D721Med (cell line): ENCODE measurements around the gene HPCA.

Source experiments
- DNase-seq: peaks from one replicate; pipeline ENCODE4 v3.0.0; 2011; ENCODE audit warnings: low spot score; ENCODE audit not compliant: insufficient read length
- FAIRE-seq: peaks from 2 replicates; lab custom pipeline; 2011; peaks lifted over from hg19 to GRCh38; lab: Jason Lieb, UNC
- TF ChIP-seq, protein P1 (sequence below): IDR thresholded peaks from 2 replicates; pipeline ENCODE4 v1.5.1; 2012; ENCODE audit warnings: mild to moderate bottlenecking, control low read depth; ENCODE audit not compliant: insufficient read depth; ENCODE audit errors: missing control alignments

The HPCA gene

DNA sequence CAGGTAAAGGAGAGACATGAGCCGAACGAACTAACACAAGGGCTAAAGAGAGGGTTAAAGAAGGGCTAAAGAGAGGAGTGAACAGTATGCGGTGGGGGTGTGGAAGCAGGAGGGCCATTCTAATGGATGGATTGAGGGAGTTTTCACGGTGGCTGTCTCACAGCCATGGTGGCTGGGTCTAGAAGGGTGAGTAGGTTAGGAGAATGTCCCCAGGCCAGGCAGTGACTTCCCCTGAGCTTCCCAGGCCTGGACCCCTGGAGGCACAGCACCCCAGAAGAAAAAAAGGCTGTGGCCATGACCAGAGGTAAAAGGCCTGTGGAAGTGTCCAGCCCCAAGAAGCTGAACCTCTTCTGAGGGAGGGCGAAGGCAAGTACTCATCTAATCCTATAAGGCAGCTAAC lies 19.1 kb upstream of the HPCA start:
- TF ChIP-seq, protein P1, sequence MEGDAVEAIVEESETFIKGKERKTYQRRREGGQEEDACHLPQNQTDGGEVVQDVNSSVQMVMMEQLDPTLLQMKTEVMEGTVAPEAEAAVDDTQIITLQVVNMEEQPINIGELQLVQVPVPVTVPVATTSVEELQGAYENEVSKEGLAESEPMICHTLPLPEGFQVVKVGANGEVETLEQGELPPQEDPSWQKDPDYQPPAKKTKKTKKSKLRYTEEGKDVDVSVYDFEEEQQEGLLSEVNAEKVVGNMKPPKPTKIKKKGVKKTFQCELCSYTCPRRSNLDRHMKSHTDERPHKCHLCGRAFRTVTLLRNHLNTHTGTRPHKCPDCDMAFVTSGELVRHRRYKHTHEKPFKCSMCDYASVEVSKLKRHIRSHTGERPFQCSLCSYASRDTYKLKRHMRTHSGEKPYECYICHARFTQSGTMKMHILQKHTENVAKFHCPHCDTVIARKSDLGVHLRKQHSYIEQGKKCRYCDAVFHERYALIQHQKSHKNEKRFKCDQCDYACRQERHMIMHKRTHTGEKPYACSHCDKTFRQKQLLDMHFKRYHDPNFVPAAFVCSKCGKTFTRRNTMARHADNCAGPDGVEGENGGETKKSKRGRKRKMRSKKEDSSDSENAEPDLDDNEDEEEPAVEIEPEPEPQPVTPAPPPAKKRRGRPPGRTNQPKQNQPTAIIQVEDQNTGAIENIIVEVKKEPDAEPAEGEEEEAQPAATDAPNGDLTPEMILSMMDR: no peak
- DNase-seq (no peak), FAIRE-seq (no peak)

DNA sequence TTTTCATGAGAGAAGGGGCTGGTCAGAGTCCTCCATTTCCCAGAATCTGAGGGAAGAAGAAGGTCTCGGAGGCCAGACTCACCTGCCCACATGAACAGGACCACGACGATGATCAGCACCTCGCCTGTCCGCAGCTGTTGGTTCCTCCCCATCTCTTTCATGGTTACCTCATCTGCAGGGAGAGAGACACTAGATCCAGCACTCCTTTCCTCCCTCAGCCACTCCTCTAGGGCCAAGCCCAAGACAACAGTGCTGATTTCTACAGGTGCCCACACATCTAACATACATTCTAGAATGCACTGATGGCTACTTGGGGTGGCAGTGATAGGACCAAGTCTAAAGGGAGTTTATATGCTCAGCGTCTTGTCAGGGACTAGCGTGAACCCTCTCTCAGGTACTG lies 18.6 kb upstream of the HPCA start:
- DNase-seq: no peak
- TF ChIP-seq, protein P1: no peak
- no peak for FAIRE-seq

DNA sequence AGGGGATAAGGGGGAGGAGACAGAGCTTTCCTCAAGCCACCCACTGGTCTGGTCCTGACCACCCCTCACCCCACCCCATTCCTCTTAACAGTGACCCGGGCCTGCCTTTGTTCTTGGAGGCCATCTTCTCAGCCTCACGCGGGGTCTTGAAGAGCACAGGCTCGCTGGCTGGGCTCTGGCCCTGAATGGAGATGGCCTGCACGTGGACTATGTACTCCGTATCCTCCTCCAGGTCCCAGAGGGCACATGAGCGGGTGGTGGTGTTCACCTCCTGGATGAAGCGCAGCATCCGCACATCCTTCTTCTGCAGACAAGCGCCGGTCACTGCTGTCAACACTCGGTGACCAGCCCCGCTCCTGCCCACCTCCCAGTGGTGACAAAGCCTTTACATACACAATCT lies 18.2 kb upstream of the HPCA start:
- no peak for FAIRE-seq

DNA sequence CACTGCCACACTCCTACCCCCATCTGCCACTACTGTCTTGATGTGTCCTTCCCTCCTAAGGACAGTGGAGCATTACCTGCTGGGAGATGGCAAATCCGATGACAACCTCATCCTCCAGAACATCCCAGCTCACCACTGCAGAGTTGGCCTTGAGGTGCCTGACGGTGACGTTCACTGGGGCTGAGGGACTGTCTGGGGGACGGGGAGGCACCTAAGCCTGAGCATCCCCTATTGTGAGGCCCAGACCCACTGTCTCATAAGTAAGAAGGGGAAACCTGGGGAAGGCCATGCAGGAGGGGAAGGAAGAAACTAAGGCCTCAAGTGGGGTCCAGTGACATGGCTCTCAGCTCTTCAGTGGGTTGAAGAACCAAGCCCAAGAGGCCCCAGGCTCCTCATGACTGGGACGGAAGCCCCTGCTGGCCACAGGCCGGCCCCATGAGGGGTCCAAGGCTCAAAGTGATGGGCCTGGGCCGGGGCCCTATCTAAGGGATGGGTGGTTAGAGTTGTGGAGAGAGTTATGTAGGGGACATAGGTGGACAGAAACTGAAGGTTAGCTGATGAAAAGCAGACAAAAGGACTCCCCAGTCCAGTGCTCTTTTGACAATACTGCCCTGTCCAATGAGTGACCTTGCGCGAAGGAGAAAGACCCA lies 17.4 kb upstream of the HPCA start:
- FAIRE-seq (no peak), DNase-seq (no peak)
- TF ChIP-seq, protein P1: no peak

More for the DNA sequence above, 18.2 kb upstream of the HPCA start:
- TF ChIP-seq, protein P1: no peak
- DNase-seq: no peak

DNA sequence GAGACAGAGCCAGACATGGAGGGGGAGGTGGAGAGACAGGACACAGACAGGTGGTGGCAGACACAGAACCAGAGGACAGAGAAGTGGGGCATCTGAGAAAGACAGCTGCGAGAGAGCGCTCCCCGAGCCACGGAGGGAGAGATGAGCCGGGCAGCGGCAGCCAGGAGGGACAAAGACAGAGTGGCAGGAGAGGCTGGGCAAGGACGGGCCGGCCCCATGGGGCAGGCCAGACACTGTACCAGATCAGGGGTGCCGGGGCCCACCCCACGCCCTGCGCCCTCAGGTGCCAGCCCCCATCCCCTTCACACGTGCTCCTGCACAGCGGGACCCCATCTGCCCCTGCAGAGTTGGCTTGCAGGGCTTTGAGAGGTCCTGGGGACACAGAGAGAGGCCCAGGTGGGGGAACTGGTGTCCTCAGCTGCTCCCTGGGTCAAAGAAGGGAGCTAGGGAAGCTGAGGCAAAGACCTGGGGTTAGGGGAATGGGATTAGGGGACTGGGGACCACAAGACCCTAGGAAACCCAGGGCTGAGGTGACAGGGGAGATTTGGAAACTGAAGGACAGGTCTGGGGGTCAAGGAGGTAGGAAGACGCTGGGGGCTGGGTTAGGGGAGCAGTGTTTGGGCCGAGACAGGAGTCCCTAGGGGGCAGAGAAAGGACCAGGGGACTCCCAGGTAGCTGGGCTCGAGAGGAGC lies 16.2 kb upstream of the HPCA start:
- no peak for FAIRE-seq
- TF ChIP-seq, protein P1: no peak
- DNase-seq: no peak

DNA sequence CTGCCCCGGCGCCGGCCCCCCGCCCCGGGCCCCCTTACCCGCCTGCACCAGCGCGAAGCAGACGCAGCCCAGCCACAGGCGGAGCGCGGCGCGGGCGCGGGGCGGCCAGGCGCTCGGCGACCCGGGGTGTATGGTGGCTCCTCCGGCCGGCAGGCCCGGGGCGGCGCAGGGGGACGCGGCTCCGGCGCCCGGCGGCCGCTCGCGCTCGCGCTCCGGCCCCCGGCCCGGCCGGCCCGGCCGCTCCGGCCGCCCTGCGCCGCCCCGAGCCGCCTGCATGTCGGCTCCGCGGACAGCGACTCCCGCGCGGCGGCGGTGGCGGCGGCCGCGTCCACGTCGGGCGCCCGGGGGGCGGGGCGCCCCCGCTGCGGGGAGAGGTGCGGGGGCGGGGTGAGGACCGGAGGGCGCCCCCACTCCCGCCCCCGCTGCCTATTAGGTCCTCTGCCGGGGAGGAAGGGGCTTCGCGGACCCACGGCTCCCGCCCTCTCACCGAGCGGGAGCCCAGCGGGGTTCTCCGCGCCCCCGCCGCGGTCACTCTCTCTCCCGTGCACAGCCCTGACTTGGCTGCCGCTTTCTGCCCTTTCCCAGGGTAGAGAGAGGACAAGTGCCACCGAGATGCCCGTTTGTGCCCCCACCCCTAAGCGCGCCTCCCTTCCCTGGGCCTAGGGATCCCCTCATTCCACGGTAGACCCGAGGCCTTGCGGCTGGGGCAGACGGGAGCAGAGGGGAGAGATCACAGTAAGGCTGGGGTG lies 15.5 kb upstream of the HPCA start, which contains the start of gene FNDC5:
FNDC5 (minus strand) TSS at position 298 of the 749 bp plus-strand sequence.
- TF ChIP-seq, protein P1: no peak
- FAIRE-seq (no peak), DNase-seq (no peak)
